ENCODE measurements around the gene ATP8A2.

ATP8A2 gene

GRCh38 chr13:25380741-25381324 lies 9.1 kb downstream of the ATP8A2 start:
- no peak for TF ChIP-seq CTCF (IDR thresholded peaks at IDR 0.05; ENCODE audit: low read depth, low read length)
- H3K4me3 ChIP-seq (ENCODE audit: low read depth, low read length) = no peak overlapping the region

- TF ChIP-seq CTCF (IDR thresholded peaks at IDR 0.05; ENCODE audit: low read depth, low read length) = no peak
Observed at GRCh38 chr13:25384758-25385410, 13.1 kb downstream of the ATP8A2 start.

DNA sequence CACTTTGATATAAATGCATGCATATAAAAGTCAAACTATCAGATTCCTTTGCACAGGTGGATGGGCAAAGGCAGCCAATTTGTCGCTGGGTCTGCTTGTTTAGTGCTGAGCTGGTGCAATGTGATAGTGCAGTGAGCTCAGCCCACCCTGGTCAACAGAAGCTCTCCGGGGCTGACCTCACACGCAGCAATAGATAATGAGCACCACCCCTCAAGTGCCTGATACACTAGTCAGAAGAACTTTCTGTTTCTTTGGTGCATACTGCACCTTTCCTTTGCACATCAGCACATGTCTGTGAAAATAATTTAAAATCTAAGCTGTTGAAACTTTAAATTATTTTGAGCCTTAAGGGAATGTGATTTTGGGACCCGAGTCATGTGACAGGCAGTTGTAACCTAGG lies 20.2 kb downstream of the ATP8A2 start:
- H3K4me3 ChIP-seq (ENCODE audit: low read depth, low read length) = no peak overlapping the region
- no peak for TF ChIP-seq CTCF (IDR thresholded peaks at IDR 0.05; ENCODE audit: low read depth, low read length)

More at GRCh38 chr13:25384758-25385410, 13.1 kb downstream of the ATP8A2 start:
- no peak overlapping the region for H3K4me3 ChIP-seq (ENCODE audit: low read depth, low read length)

DNA sequence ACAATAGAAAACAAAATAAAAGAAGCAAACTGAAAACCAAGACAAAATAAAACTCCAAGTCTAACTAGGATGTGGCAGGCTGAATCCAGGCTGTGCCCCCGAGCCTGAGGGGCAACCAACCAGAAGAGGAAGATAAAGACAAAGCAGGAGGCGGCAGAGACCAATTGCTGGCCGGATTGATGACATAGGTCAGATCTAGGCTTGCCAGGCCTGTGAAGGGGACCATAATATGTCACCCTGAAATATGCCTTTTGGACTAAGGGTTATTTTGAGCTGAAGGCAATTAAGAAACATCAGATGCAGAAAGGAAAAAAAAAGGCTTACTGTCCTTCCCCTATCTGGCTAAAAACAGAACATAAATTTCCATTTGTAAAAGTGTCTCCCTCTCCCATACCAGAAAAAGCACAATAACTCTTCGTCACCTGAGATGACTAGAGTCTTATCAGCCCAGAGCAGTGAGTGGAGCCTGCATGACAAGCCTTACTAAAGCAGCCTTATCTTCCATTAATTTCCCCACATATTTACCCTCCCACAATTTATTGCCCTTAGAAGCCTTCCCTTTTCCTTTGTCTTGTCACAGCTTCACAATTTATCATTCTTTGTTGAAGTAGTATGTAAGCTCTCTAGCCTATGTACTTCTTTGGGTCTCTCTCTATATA lies 22.8 kb downstream of the ATP8A2 start:
- no peak overlapping the region for H3K4me3 ChIP-seq (ENCODE audit: low read depth, low read length)
- no peak for TF ChIP-seq CTCF (IDR thresholded peaks at IDR 0.05; ENCODE audit: low read depth, low read length)

GRCh38 chr13:25397763-25398162 lies 26.0 kb downstream of the ATP8A2 start:
- TF ChIP-seq CTCF (IDR thresholded peaks at IDR 0.05; ENCODE audit: low read depth, low read length) = no peak
- H3K4me3 ChIP-seq (ENCODE audit: low read depth, low read length) = no peak overlapping the region

GRCh38 chr13:25400925-25401324 lies 29.2 kb downstream of the ATP8A2 start:
- TF ChIP-seq CTCF (IDR thresholded peaks at IDR 0.05; ENCODE audit: low read depth, low read length) = no peak
- no peak overlapping the region for H3K4me3 ChIP-seq (ENCODE audit: low read depth, low read length)

GRCh38 chr13:25401958-25402357 lies 30.2 kb downstream of the ATP8A2 start:
- H3K4me3 ChIP-seq (ENCODE audit: low read depth, low read length) = no peak overlapping the region
- no peak for TF ChIP-seq CTCF (IDR thresholded peaks at IDR 0.05; ENCODE audit: low read depth, low read length)

Measured in WI38 (cell line).